Activated naive CD4-positive, alpha-beta T cell treated with anti-CD3 and anti-CD28 coated beads, Interleukin-2, amount 10 ng/mL, durations not matched to agents 7 days and 5 days (primary cell): ENCODE data around the gene CDKN2B-AS1.
A peak's percentile ranks its signal among the peaks of the same experiment; 100 is the strongest.

Source experiments
- CTCF ChIA-PET: fragments of 350-600 bp; sonication (Branson Sonifier 250); formaldehyde crosslinking; loops from one replicate; lab custom pipeline; 2021; ENCODE audit warnings: antibody characterized with exemption; lab: Charles Lee
- DNase-seq: peaks from one replicate; pipeline ENCODE4 v3.0.0-alpha.2; 2020
- H3K27ac Mint-ChIP-seq: one replicate; pipeline ENCODE4 v1.8.0; 2021; ENCODE audit warnings: mild to moderate bottlenecking, moderate library complexity, mixed read lengths
- H3K27me3 Mint-ChIP-seq: one replicate; pipeline ENCODE4 v1.8.0; 2021; ENCODE audit warnings: mild to moderate bottlenecking, mixed read lengths
- H3K36me3 Mint-ChIP-seq: one replicate; pipeline ENCODE4 v1.8.0; 2021; ENCODE audit warnings: mixed read lengths
- H3K4me1 Mint-ChIP-seq: one replicate; pipeline ENCODE4 v1.8.0; 2021; ENCODE audit warnings: mixed read lengths
- H3K4me3 Mint-ChIP-seq: one replicate; pipeline ENCODE4 v1.8.0; 2021; ENCODE audit warnings: mild to moderate bottlenecking, moderate library complexity, mixed read lengths
- H3K9me3 Mint-ChIP-seq: one replicate; pipeline ENCODE4 v1.8.0; 2021; ENCODE audit warnings: mixed read lengths

CDKN2B-AS1 gene

GRCh38 chr9:22031655-22032411, 37.2 kb downstream of the CDKN2B-AS1 start:
- DNase-seq, result no peak
- CTCF ChIA-PET, result interaction anchor here (1.1 kb wide), 1 partner anchor 86 kb away, joined by 4 read pairs; no protein-coding TSS in a partner anchor

DNA sequence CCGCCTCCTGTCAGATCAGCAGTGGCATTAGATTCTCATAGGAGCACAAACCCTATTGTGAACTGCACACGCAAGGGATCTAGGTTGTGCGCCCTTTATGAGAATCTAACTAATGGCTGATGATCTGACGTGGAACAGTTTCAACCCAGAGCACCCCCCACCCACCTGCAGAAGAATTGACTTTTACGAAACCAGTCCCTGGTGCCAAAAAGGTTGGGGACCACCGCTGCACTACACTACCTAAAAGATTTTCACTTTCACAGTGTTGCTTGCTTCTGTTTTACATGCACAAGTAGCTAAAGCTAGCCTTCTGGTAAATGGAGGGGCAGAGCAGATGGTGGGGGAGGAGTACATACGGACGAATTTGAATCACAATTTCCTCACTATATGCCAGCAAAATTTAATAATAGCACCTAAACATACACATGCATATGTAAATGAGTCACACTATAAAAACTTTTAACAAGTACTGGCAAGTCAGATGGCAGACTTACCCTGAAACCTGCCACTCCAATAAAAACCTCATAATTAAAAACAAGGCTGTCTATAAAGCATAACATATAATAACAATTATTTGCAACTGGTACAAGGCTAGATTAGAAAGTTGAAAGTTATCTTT, 38.5 kb downstream of the CDKN2B-AS1 start:
- Mint-ChIP-seq H3K9me3 (no peaks in the 10 kb centered on the region), H3K27ac (no peak overlapping the region), H3K4me3 (no peak overlapping the region), H3K4me1 (peaks cover 38% of the 10 kb centered on the region), H3K27me3 (peaks cover 21% of the 10 kb centered on the region), H3K36me3 (peaks cover 27% of the 10 kb centered on the region)
- CTCF ChIA-PET, result no interaction called here
- DNase-seq, result no peak

More at GRCh38 chr9:22031655-22032411, 37.2 kb downstream of the CDKN2B-AS1 start:
- no peaks in the 10 kb centered on the region for H3K9me3 Mint-ChIP-seq
- peaks cover 22% of the 10 kb centered on the region for H3K27me3 Mint-ChIP-seq
- peaks cover 25% of the 10 kb centered on the region for H3K4me1 Mint-ChIP-seq
- H3K36me3 Mint-ChIP-seq, result peaks cover 23% of the 10 kb centered on the region
- no peak overlapping the region for H3K27ac Mint-ChIP-seq
- no peak overlapping the region for H3K4me3 Mint-ChIP-seq

- H3K27ac Mint-ChIP-seq, result peak overlapping the region; percentile 11
- H3K27me3 Mint-ChIP-seq, result peaks cover 27% of the 10 kb centered on the region
- no peaks in the 10 kb centered on the region for H3K9me3 Mint-ChIP-seq
- H3K36me3 Mint-ChIP-seq, result peaks cover 25% of the 10 kb centered on the region
- no peak overlapping the region for H3K4me3 Mint-ChIP-seq
- DNase-seq, result no peak
- CTCF ChIA-PET, result interaction anchor here (6.8 kb wide), 1 partner anchor 222 kb away, joined by 59 read pairs; no protein-coding TSS in a partner anchor
- peaks cover 47% of the 10 kb centered on the region for H3K4me1 Mint-ChIP-seq
Observed at GRCh38 chr9:22035591-22036011, 41.0 kb downstream of the CDKN2B-AS1 start.

DNA sequence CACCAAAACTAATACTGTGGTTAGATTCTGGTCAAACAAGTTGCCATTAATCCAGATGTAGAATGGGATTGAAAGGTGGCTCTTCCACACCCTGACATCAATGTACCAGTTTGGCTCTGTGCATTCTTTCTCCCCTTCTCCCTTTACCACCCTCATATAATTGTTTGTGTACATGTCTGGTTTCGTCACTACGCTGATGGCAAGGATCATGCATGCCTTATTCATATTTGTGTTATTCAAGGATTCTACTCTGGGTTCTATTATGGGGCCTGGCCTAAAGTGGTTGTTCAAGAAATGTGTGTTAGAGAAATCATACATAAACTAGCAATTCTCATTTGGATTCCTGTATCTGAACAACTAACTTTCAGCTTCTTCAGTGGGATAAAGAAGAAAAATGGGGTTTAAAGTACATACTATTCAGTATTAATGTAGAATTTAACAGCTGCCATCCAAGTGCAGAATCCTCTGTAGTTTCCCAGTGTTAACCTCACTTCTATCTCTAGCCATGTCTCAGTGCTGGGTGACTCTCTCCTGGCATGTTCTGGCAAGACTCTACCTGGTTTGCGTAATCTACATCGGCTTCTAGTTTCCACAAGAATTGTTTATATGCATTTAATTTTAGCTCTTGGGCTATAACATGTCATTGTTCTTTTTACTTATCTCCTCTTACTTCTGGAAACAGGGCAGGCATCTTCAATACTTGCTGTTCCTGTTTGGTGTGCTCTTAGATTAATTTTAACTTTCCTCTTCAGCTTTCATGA, 42.5 kb downstream of the CDKN2B-AS1 start:
- peaks cover 62% of the 10 kb centered on the region for H3K4me1 Mint-ChIP-seq
- CTCF ChIA-PET, result interaction anchor here (0.7 to 6.8 kb wide), 11 partner anchors 8 to 224 kb away, joined by 3 to 59 read pairs (median 3); partner anchors contain the start of gene CDKN2B
- H3K27me3 Mint-ChIP-seq, result peaks cover 30% of the 10 kb centered on the region
- no peak overlapping the region for H3K4me3 Mint-ChIP-seq
- H3K27ac Mint-ChIP-seq, result no peak overlapping the region
- H3K36me3 Mint-ChIP-seq, result peaks cover 23% of the 10 kb centered on the region
- H3K9me3 Mint-ChIP-seq, result no peaks in the 10 kb centered on the region
- DNase-seq, result no peak

GRCh38 chr9:22037954-22038690, 43.5 kb downstream of the CDKN2B-AS1 start:
- Mint-ChIP-seq H3K27me3 (peaks cover 20% of the 10 kb centered on the region), H3K27ac (no peak overlapping the region), H3K4me3 (no peak overlapping the region), H3K36me3 (peaks cover 22% of the 10 kb centered on the region), H3K9me3 (no peaks in the 10 kb centered on the region), H3K4me1 (peaks cover 62% of the 10 kb centered on the region)
- CTCF ChIA-PET, result interaction anchor here (0.7 to 6.8 kb wide), 12 partner anchors 10 to 225 kb away, joined by 3 to 59 read pairs (median 4); partner anchors contain the start of gene CDKN2B
- DNase-seq, result no peak

- H3K27ac Mint-ChIP-seq, result no peak overlapping the region
- CTCF ChIA-PET, result interaction anchor here (1.2 to 6.8 kb wide), 4 partner anchors 11 to 226 kb away, joined by 6 to 59 read pairs (median 18); partner anchors contain the start of gene CDKN2B
- peaks cover 19% of the 10 kb centered on the region for H3K36me3 Mint-ChIP-seq
- H3K9me3 Mint-ChIP-seq, result no peaks in the 10 kb centered on the region
- H3K4me3 Mint-ChIP-seq, result no peak overlapping the region
- H3K27me3 Mint-ChIP-seq, result peaks cover 19% of the 10 kb centered on the region
- no peak for DNase-seq
- peaks cover 65% of the 10 kb centered on the region for H3K4me1 Mint-ChIP-seq
Observed at GRCh38 chr9:22039258-22039657, 44.7 kb downstream of the CDKN2B-AS1 start.

- Mint-ChIP-seq H3K4me1 (peaks cover 69% of the 10 kb centered on the region), H3K9me3 (no peaks in the 10 kb centered on the region), H3K27me3 (peaks cover 27% of the 10 kb centered on the region), H3K36me3 (peaks cover 13% of the 10 kb centered on the region), H3K4me3 (no peak overlapping the region), H3K27ac (no peak overlapping the region)
- CTCF ChIA-PET, result interaction anchor here (1.3 to 6.8 kb wide), 2 partner anchors 227 to 228 kb away, joined by 6 to 59 read pairs; no protein-coding TSS in a partner anchor
- DNase-seq, result no peak
Observed at GRCh38 chr9:22040760-22041159, 46.2 kb downstream of the CDKN2B-AS1 start.

GRCh38 chr9:22041344-22041743, 46.8 kb downstream of the CDKN2B-AS1 start:
- Mint-ChIP-seq H3K9me3 (no peaks in the 10 kb centered on the region), H3K4me3 (no peak overlapping the region), H3K36me3 (peaks cover 10% of the 10 kb centered on the region), H3K27me3 (peaks cover 27% of the 10 kb centered on the region), H3K27ac (no peak overlapping the region), H3K4me1 (peaks cover 69% of the 10 kb centered on the region)
- DNase-seq, result no peak
- CTCF ChIA-PET, result interaction anchor here (0.6 to 1.3 kb wide), 4 partner anchors 13 to 230 kb away, joined by 3 to 6 read pairs (median 4); no protein-coding TSS in a partner anchor

- peaks cover 70% of the 10 kb centered on the region for H3K4me1 Mint-ChIP-seq
- H3K27ac Mint-ChIP-seq, result no peak overlapping the region
- DNase-seq, result no peak
- no peak overlapping the region for H3K4me3 Mint-ChIP-seq
- H3K9me3 Mint-ChIP-seq, result no peaks in the 10 kb centered on the region
- H3K36me3 Mint-ChIP-seq, result peaks cover 10% of the 10 kb centered on the region
- CTCF ChIA-PET, result interaction anchor here (0.6 to 1.3 kb wide), 4 partner anchors 12 to 230 kb away, joined by 3 to 6 read pairs (median 4); no protein-coding TSS in a partner anchor
- peaks cover 29% of the 10 kb centered on the region for H3K27me3 Mint-ChIP-seq
Observed at GRCh38 chr9:22041775-22042174, 47.2 kb downstream of the CDKN2B-AS1 start.

DNA sequence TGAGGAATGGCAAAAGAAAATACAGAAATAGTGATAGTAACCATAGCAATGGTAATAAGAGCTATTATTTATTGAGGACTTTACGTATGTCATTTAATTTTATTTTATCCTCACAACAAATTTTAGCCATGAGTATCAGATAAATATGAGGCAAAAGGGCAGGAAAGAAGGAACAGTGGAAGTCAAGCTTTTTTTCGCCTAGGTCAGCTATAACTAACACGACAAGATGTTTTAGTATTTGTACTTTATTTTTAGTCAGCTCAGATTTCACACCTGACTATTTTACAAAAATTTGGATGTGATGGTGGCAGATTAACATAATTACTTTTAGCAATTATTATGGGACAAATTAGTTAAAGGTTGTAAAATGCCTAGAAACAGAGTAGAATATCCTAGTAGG, 49.3 kb downstream of the CDKN2B-AS1 start:
- H3K36me3 Mint-ChIP-seq, result peaks cover 13% of the 10 kb centered on the region
- no peak overlapping the region for H3K4me3 Mint-ChIP-seq
- DNase-seq, result no peak
- peaks cover 45% of the 10 kb centered on the region for H3K27me3 Mint-ChIP-seq
- peaks cover 69% of the 10 kb centered on the region for H3K4me1 Mint-ChIP-seq
- no peak overlapping the region for H3K27ac Mint-ChIP-seq
- CTCF ChIA-PET, result interaction anchor here (1.4 kb wide), 1 partner anchor 76 kb away, joined by 4 read pairs; no protein-coding TSS in a partner anchor
- no peaks in the 10 kb centered on the region for H3K9me3 Mint-ChIP-seq

GRCh38 chr9:22044583-22044982, 50.0 kb downstream of the CDKN2B-AS1 start:
- no peak for DNase-seq
- H3K4me3 Mint-ChIP-seq, result no peak overlapping the region
- H3K9me3 Mint-ChIP-seq, result no peaks in the 10 kb centered on the region
- no peak overlapping the region for H3K27ac Mint-ChIP-seq
- CTCF ChIA-PET, result interaction anchor here (1.4 kb wide), 1 partner anchor 75 kb away, joined by 4 read pairs; no protein-coding TSS in a partner anchor
- peaks cover 17% of the 10 kb centered on the region for H3K36me3 Mint-ChIP-seq
- H3K27me3 Mint-ChIP-seq, result peaks cover 48% of the 10 kb centered on the region
- peaks cover 67% of the 10 kb centered on the region for H3K4me1 Mint-ChIP-seq

GRCh38 chr9:22045423-22045822, 50.8 kb downstream of the CDKN2B-AS1 start:
- H3K27me3 Mint-ChIP-seq, result peaks cover 40% of the 10 kb centered on the region
- H3K27ac Mint-ChIP-seq, result no peak overlapping the region
- no peaks in the 10 kb centered on the region for H3K9me3 Mint-ChIP-seq
- no peak overlapping the region for H3K4me3 Mint-ChIP-seq
- H3K4me1 Mint-ChIP-seq, result peaks cover 65% of the 10 kb centered on the region
- CTCF ChIA-PET, result interaction anchor here (0.7 to 1.2 kb wide), 2 partner anchors 9 to 20 kb away, joined by 3 read pairs; no protein-coding TSS in a partner anchor
- peak; percentile 45 for DNase-seq
- peaks cover 20% of the 10 kb centered on the region for H3K36me3 Mint-ChIP-seq
